ENCODE data around the gene GPM6B.
"Not testable (repeated sequence)": the region's sequence is repeated elsewhere in the genome, so short reads cannot be mapped to it uniquely, and the experiment has no call there.

GPM6B gene

GRCh38 chrX:13724878-13725277 is 92.0 kb downstream of the GPM6B start:
- DNase-seq (ENCODE audit: low read depth): not testable (repeated sequence)

GRCh38 chrX:13721819-13722519 is 94.9 kb downstream of the GPM6B start:
- no peak for DNase-seq (ENCODE audit: low read depth)

GRCh38 chrX:13721371-13721770 is 95.5 kb downstream of the GPM6B start:
- DNase-seq (ENCODE audit: low read depth): no peak

Measured in stimulated activated CD8-positive, alpha-beta memory T cell treated with anti-CD3 and anti-CD28 coated beads, Interleukin-15, amount 100 ng/mL, for 1 hour (primary cell).